Stimulated activated CD8-positive, alpha-beta memory T cell treated with anti-CD3 and anti-CD28 coated beads, Interleukin-4, amount 100 ng/mL, for 1 hour (primary cell): ENCODE results near the gene MXRA8.
"Not testable (repeated sequence)": the region's sequence is repeated elsewhere in the genome, so short reads cannot be mapped to it uniquely, and the experiment has no call there.

ENCODE experiments used
- DNase-seq, 2 donors: peaks; one replicate each; pipeline ENCODE4 v3.0.0-alpha.2; 2020; ENCODE audit warnings: low read depth in 2 of 2, low spot score in 1 of 2

MXRA8 gene

DNA sequence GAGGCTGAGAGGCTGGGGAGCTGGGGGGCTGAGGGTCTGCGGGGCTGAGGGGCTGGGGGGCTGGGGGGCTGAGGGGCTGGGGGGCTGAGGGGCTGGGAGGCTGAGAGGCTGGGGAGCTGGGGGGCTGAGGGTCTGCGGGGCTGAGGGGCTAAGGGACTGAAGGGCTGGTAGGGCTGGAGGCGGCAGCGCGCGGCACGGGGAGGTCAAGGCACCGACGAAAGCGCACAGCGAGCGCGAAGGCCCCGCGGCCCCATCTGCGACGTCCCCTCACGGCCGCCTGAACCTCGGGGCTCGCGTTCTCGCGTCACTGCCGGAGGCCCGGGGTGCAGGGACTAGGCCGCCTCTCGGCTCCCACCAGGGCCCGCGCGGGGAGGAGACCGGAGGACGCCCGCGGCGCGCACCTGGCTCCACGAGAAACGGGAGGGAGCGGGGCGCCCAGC lies 34.3 kb downstream of the MXRA8 start:
- no peak for DNase-seq

- DNase-seq: no peak
Measured at GRCh38 chr1:1322952-1323351, 35.4 kb downstream of the MXRA8 start.

GRCh38 chr1:1322418-1322817 lies 35.9 kb downstream of the MXRA8 start:
- no peak for DNase-seq

GRCh38 chr1:1321477-1321876 lies 36.9 kb downstream of the MXRA8 start:
- no peak for DNase-seq

- DNase-seq: no peak
Measured at GRCh38 chr1:1320666-1321448, 37.5 kb downstream of the MXRA8 start.

DNA sequence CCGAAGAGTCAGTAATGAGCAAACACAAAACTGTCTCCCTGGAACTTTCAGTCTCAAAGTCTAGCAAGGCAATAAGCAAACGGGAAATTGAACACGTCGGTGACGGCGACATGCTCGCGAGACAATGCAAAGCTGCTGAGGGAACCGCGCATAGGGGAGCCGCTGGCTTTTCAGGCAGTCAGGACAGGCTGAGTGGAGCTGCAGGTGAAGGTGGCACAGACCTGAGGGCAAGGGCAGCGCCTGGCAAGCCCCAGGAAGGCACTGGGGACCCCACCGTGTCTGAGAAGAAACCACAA lies 38.8 kb downstream of the MXRA8 start:
- no peak for DNase-seq

GRCh38 chr1:1318777-1319645 lies 39.3 kb downstream of the MXRA8 start:
- no peak for DNase-seq

DNA sequence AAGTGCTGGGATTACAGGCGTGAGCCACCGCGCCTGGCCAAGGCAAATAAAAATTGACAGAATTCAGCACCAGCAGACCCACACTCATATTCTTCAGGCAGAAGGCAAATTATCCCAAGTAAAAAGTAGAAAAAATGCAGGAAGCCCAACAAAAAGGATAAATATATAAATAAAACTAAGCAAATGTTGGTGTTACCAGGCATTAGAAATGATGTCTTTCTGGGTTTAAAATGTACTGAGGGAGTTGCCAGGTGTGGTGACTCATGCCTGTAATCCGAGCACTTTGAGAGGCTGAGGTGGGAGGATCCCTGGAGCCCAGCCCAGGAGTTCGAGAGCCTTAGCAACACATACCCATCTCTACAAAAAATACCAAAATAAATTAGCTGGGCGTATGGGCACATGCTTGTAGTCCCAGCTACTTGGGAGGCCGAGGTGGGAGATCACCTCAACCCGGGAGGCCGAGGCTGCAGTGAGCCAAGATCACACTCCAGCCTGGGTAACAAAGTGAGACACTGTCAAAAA lies 40.2 kb downstream of the MXRA8 start:
- DNase-seq: no peak

DNA sequence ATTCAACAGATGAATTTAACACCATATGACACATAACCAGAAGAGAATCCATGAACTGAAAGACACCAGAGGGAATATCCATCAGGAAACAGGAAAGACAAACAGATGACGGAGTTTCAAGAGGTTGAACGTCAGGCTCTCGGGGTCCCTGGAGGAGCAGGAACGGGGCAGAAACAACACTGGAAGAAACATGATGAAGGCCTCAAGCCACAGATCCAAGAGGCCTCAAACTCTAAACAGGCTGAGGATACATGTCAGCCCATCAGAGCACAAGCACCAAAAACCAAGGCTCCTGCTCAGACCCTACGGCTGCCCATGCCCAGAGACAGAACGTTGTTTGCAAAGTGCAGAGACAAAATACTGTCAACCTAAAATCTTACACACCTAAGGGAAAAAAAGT lies 40.9 kb downstream of the MXRA8 start:
- no peak for DNase-seq

GRCh38 chr1:1316199-1316598 lies 42.2 kb downstream of the MXRA8 start:
- not testable (repeated sequence) for DNase-seq

DNA sequence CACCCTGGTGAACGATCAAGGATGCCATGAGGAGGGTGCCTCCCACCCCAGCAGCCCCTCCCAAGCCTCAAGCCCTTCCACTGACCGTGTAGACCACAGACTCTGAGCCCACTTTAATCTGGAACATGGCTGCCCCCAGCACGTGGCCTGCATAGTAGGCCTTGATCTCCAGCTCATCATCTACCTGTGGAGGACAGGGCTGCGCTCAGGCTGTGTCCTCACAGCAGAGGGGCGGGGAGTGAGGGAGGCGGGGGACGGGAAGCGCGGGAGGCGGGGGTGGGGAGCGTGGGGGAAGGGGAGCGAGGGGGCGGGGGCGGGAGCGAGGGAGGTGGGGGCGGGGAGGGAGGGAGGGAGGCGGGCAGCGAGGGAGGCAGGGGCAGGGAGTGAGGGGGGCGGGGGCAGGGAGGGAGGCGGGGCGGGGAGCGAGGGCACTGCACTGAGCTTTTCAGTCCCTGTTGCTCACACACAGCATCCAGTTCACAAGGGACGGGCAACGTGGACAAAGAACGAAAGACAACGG lies 42.9 kb downstream of the MXRA8 start:
- no peak for DNase-seq

- no peak for DNase-seq
Measured at GRCh38 chr1:1314678-1315335, 43.5 kb downstream of the MXRA8 start.

GRCh38 chr1:1314237-1314586 lies 44.1 kb downstream of the MXRA8 start:
- DNase-seq: no peak

DNA sequence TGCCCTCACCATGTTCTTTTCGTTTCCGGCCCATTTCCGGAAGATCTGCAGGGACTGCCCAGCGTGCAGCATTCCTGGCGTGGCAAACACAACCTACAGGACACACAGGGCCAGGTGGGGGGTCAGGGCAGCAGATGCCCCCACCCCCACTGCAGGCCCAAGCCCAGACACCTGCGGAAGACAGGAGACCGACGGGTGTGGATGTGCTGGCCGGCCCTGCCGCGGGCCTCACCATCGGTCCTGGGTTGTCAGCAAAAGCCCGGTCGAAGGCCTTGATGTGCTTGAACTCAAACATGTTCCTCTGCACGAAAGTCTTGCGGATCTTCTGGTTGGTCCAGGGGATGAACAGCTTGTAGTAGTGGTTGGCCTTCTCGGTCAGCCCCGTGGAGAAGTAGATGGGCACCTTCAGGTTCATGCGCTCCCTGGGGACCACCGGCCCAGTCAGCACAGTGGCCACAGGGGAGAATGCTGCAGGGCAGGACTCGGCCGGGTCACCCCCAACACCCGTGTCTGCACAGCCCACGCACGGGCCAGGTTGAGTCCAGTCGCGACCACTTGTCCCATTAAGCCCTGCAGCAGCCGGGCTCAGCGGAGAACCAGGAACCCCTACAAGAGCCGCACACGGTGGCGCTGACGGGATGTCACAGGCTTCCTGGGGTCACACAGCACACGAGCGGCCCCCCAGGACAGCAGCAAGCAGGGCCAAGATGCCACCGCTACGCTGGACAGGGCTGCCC lies 44.7 kb downstream of the MXRA8 start:
- DNase-seq: no peak

GRCh38 chr1:1312450-1313314 lies 45.7 kb downstream of the MXRA8 start:
- DNase-seq: no peak

- no peak for DNase-seq
Measured at GRCh38 chr1:1311107-1312104, 46.9 kb downstream of the MXRA8 start.

DNA sequence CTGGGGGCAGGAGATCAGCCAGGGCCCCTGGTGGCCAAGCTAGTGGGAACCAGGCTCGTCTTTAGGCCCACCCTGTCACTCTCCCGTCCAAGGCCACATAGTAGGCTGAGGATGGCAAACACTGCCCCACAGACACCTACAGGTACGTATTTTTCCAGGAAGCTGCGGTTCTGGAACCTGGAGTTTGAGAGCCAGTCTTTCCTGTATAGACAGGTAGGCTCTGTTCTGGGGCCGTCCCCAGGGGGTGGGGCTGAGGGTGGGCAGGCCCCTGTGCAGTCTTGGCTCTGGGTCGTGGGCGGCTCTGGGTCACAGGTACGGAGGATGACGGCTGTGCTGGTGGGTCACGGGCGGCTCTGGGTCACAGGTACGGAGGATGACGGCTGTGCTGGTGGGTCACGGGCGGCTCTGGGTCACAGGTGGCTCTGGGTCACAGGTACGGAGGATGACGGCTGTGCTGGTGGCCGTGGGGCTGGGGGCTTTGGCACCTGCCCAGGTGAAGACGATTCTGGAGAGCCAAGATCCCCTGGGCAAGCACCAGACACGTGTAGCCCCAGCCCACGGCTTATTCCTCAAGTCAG lies 47.8 kb downstream of the MXRA8 start:
- DNase-seq: no peak

- no peak for DNase-seq
Measured at GRCh38 chr1:1310109-1310385, 48.3 kb downstream of the MXRA8 start.
